ENCODE results near the gene PCNX2.

- TF ChIP-seq POLR2AphosphoS5 (IDR thresholded peaks at IDR 0.05; ENCODE audit: insufficient read depth, low read depth, low read length) (no peak), CTCF (IDR thresholded peaks at IDR 0.05; ENCODE audit: extremely low read depth in 1 of 2, insufficient read depth in 1 of 2, low read depth in 1 of 2, low read length in 2 of 2) (no peak), POLR2A (IDR thresholded peaks at IDR 0.05; ENCODE audit: low read depth, low read length) (no peak), FOS (IDR thresholded peaks at IDR 0.05; ENCODE audit: borderline replicate concordance, insufficient read depth, low read length) (no peak), MAX (IDR thresholded peaks at IDR 0.05; ENCODE audit: insufficient read depth, insufficient read length) (no peak), MYC (IDR thresholded peaks at IDR 0.05; ENCODE audit: low read depth, low read length) (no peak)
Observed at GRCh38 chr1:233211106-233211505, 84.4 kb downstream of the PCNX2 start.
